Keratinocyte (primary cell): ENCODE results near the gene GJA5. TPM values are rescaled to one million over a fixed set of nuclear protein-coding genes. Genes with fewer than 3 reads are reported as not detected.

Experiments used
- DNase-seq: peaks from one replicate; pipeline ENCODE4 v3.0.0-alpha.2; 2011; ENCODE audit warnings: low read depth, missing footprints, low spot score
- FAIRE-seq: peaks from 2 replicates; lab custom pipeline; 2011; peaks lifted over from hg19 to GRCh38; lab: Jason Lieb, UNC
- H2AFZ ChIP-seq: 2 replicates; pipeline ENCODE4 v1.6.0; 2012; ENCODE audit warnings: low read length, control low read depth, inconsistent platforms; ENCODE audit not compliant: control insufficient read depth
- H3K27ac ChIP-seq: 2 replicates; pipeline ENCODE4 v1.5.1; 2011; ENCODE audit warnings: low read length; ENCODE audit not compliant: control insufficient read depth, insufficient read depth
- H3K27me3 ChIP-seq: 3 replicates; pipeline ENCODE4 v1.6.0; 2011; ENCODE audit warnings: low read length; ENCODE audit not compliant: control insufficient read depth, insufficient read depth; ENCODE audit errors: extremely low read depth
- H3K36me3 ChIP-seq, 2 experiments: 2 replicates in 1 of 2; 3 replicates in 1 of 2; pipeline ENCODE4 v1.5.1; 2011; ENCODE audit warnings: low read length in 2 of 2, mild to moderate bottlenecking in 1 of 2; ENCODE audit not compliant: control insufficient read depth in 2 of 2, insufficient read depth in 2 of 2; ENCODE audit errors: extremely low read depth in 1 of 2
- H3K4me1 ChIP-seq: 3 replicates; pipeline ENCODE4 v1.5.1; 2011; ENCODE audit warnings: low read length; ENCODE audit not compliant: control insufficient read depth, insufficient read depth; ENCODE audit errors: extremely low read depth
- H3K4me2 ChIP-seq: 3 replicates; pipeline ENCODE4 v1.6.0; 2011; ENCODE audit warnings: low read depth, low read length; ENCODE audit not compliant: control insufficient read depth, insufficient read depth; ENCODE audit errors: extremely low read depth
- H3K4me3 ChIP-seq, 3 experiments: fragments of 200-600 bp in 1 of 3; sonication (generic) in 1 of 3; 2 replicates in 2 of 3; 3 replicates in 1 of 3; pipeline ENCODE4 v1.5.1; 2011 to 2016; ENCODE audit warnings: low read length in 3 of 3, mild to moderate bottlenecking in 3 of 3, control low read depth in 2 of 3, inconsistent platforms in 1 of 3, low read depth in 1 of 3, mixed read lengths in 1 of 3, mixed run types in 1 of 3, moderate library complexity in 1 of 3; ENCODE audit not compliant: control insufficient read depth in 2 of 3, insufficient read depth in 2 of 3; ENCODE audit errors: extremely low read depth in 1 of 3
- H3K79me2 ChIP-seq: 2 replicates; pipeline ENCODE4 v1.6.0; 2012; ENCODE audit warnings: low read length; ENCODE audit not compliant: control insufficient read depth, insufficient read depth
- H3K9ac ChIP-seq: 3 replicates; pipeline ENCODE4 v1.6.0; 2011; ENCODE audit warnings: low read length; ENCODE audit not compliant: control insufficient read depth, insufficient read depth; ENCODE audit errors: extremely low read depth
- H3K9me1 ChIP-seq: 3 replicates; pipeline ENCODE4 v1.6.0; 2011; ENCODE audit warnings: low read length; ENCODE audit not compliant: control insufficient read depth, insufficient read depth; ENCODE audit errors: extremely low read depth
- H3K9me3 ChIP-seq: 2 replicates; pipeline ENCODE4 v1.5.1; 2012; ENCODE audit warnings: low read depth, low read length; ENCODE audit not compliant: control insufficient read depth
- H4K20me1 ChIP-seq: 3 replicates; pipeline ENCODE4 v1.6.0; 2011; ENCODE audit warnings: low read length; ENCODE audit not compliant: control insufficient read depth, insufficient read depth; ENCODE audit errors: extremely low read depth
- CTCF ChIP-seq, 3 experiments: IDR thresholded peaks in 1 of 3; conservative IDR thresholded peaks in 1 of 3; optimal IDR thresholded peaks in 1 of 3; 2 replicates in 2 of 3; 3 replicates in 1 of 3; pipeline versions ENCODE3 to v1.5.1; 2011; ENCODE audit warnings: low read length in 3 of 3, mild to moderate bottlenecking in 3 of 3, moderate library complexity in 2 of 3, control low read depth in 1 of 3, inconsistent platforms in 1 of 3; ENCODE audit not compliant: insufficient read depth in 2 of 3; ENCODE audit errors: extremely low read depth in 1 of 3
- EZH2 ChIP-seq: IDR thresholded peaks from one replicate; pipeline ENCODE4 v1.6.1; 2012; ENCODE audit warnings: inconsistent platforms, mild to moderate bottlenecking, low read length, moderate library complexity
- dilution Hi-C: fragments of 300-500 bp; cut with MboI; formaldehyde crosslinking; loops from one replicate; pipeline ENCODE4 v1.7.0; 2020; ENCODE audit warnings: low sequenced_read_pairs; ENCODE audit not compliant: extremely low pct_ligation_motif_present
- polyA plus RNA-seq, 5 experiments: library from polyadenylated mRNA; depleted of rRNA in 3 of 5; stranded (reverse) in 3 of 5; stranded (forward) in 1 of 5; unstranded in 1 of 5; fragments of >200 nt; gene quantifications; 1 replicate in 1 of 5; 2 replicates in 3 of 5; 3 replicates in 1 of 5; pipeline versions ENCODE4 v1.2.1 to v1.2.3, GENCODE V29; 2011 to 2012; ENCODE audit warnings: missing spikeins in 2 of 5, low read depth in 1 of 5, low replicate concordance in 1 of 5

The GJA5 gene
- polyA plus RNA-seq, 1 donor (not counting 4 experiments of a cell fraction or from before 2014, with no cell fraction given), result 44.0 TPM

GRCh38 chr1:147808025-147808424 lies 47.6 kb upstream of the GJA5 start:
- Histone ChIP-seq H4K20me1 (no peaks in the 10 kb centered on the region), H3K9me1 (no peaks in the 10 kb centered on the region), H3K4me3 (no peak overlapping the region), H3K9ac (no peak overlapping the region), H3K27ac (no peak overlapping the region), H3K27me3 (no peaks in the 10 kb centered on the region), H3K79me2 (no peaks in the 10 kb centered on the region), H2AFZ (no peak overlapping the region), H3K9me3 (no peaks in the 10 kb centered on the region), H3K4me2 (no peak overlapping the region), H3K4me1 (no peaks in the 10 kb centered on the region), H3K36me3 (no peaks in the 10 kb centered on the region)
- DNase-seq (no peak), FAIRE-seq (no peak)
- dilution Hi-C loops, result no loop called here
- TF ChIP-seq CTCF (optimal IDR thresholded peaks at IDR 0.05 in 1 of 3, IDR thresholded peaks at IDR 0.05 in 1 of 3, conservative IDR thresholded peaks at IDR 0.05 in 1 of 3; ENCODE audit: extremely low read depth in 1 of 3, insufficient read depth in 2 of 3, low read length in 3 of 3) (no peak), EZH2 (no peak)

- Histone ChIP-seq H3K9me3 (no peaks in the 10 kb centered on the region), H3K4me1 (no peaks in the 10 kb centered on the region), H2AFZ (no peak overlapping the region), H3K27ac (no peak overlapping the region), H3K4me2 (no peak overlapping the region), H4K20me1 (no peaks in the 10 kb centered on the region), H3K9ac (no peak overlapping the region), H3K79me2 (no peaks in the 10 kb centered on the region), H3K36me3 (no peaks in the 10 kb centered on the region), H3K9me1 (no peaks in the 10 kb centered on the region), H3K27me3 (no peaks in the 10 kb centered on the region), H3K4me3 (no peak overlapping the region)
- DNase-seq (no peak), FAIRE-seq (no peak)
- dilution Hi-C loops, result no loop called here
- no peak for TF ChIP-seq EZH2
- TF ChIP-seq CTCF (optimal IDR thresholded peaks at IDR 0.05 in 1 of 3, IDR thresholded peaks at IDR 0.05 in 1 of 3, conservative IDR thresholded peaks at IDR 0.05 in 1 of 3; ENCODE audit: extremely low read depth in 1 of 3, insufficient read depth in 2 of 3, low read length in 3 of 3), result no peak
These were observed 47.0 kb upstream of the GJA5 start for GRCh38 chr1:147807405-147807804.
